SK-N-SH (cell line): ENCODE data around the gene ZNF764. TPM values are rescaled to one million over a fixed set of nuclear protein-coding genes. Genes with fewer than 3 reads are reported as not detected.

Experiments used
- CTCF ChIA-PET: fragments of 300-600, 350-600 bp; formaldehyde crosslinking; extraction: SDS; loops from one replicate; lab custom pipeline; 2021; lab: Yijun Ruan, JAX
- POLR2A ChIA-PET: fragments of 350-600 bp; sonication (Branson Sonifier 250); formaldehyde crosslinking; extraction: SDS; loops from one replicate; lab custom pipeline; 2020; ENCODE audit warnings: antibody characterized with exemption, inconsistent platforms; lab: Yijun Ruan, JAX
- DNase-seq: peaks from one replicate; pipeline ENCODE4 v3.0.0; 2012
- H2AFZ ChIP-seq: fragments of 200-600 bp; sonication (generic); 2 replicates; pipeline ENCODE4 v1.8.1; 2016; ENCODE audit warnings: antibody characterized with exemption, mild to moderate bottlenecking, low read depth
- H3F3A ChIP-seq: fragments of 200-600 bp; sonication (generic); replicated peaks from 2 replicates; pipeline ENCODE3; 2016; ENCODE audit warnings: antibody characterized with exemption, mild to moderate bottlenecking; ENCODE audit not compliant: insufficient read depth
- H3K27ac ChIP-seq, 2 experiments: fragments of 200-500 bp in 1 of 2; fragments of 200-600 bp in 1 of 2; sonication (Bioruptor generic) in 1 of 2; sonication (generic), shearing (Covaris generic) in 1 of 2; 2 replicates each; pipeline versions ENCODE4 v1.5.1 to v1.6.1; 2014 to 2016; ENCODE audit warnings: low read depth in 2 of 2, inconsistent platforms in 1 of 2, low read length in 1 of 2, mild to moderate bottlenecking in 1 of 2, mixed read lengths in 1 of 2
- H3K27me3 ChIP-seq: fragments of 200-600 bp; sonication (generic), shearing (Covaris generic); 2 replicates; pipeline ENCODE4 v1.6.1; 2016; ENCODE audit warnings: mixed run types; ENCODE audit not compliant: insufficient read depth
- H3K36me3 ChIP-seq, 2 experiments: fragments of 200-500 bp in 1 of 2; fragments of 200-600 bp in 1 of 2; sonication (Bioruptor generic) in 1 of 2; sonication (generic) in 1 of 2; replicated peaks in 1 of 2; 2 replicates each; pipeline versions ENCODE3 to v1.5.1; 2014 to 2016; ENCODE audit warnings: low read length in 1 of 2, mild to moderate bottlenecking in 1 of 2; ENCODE audit not compliant: insufficient read depth in 2 of 2, control insufficient read depth in 1 of 2
- H3K4me1 ChIP-seq, 2 experiments: fragments of 200-500 bp in 1 of 2; fragments of 200-600 bp in 1 of 2; sonication (Bioruptor generic) in 1 of 2; sonication (generic), shearing (Covaris generic) in 1 of 2; 2 replicates each; pipeline versions ENCODE4 v1.5.1 to v1.6.1; 2014 to 2016; ENCODE audit warnings: low read depth in 1 of 2, low read length in 1 of 2, mixed run types in 1 of 2; ENCODE audit not compliant: insufficient read depth in 2 of 2, control insufficient read depth in 1 of 2
- H3K4me2 ChIP-seq: fragments of 200-600 bp; sonication (generic), shearing (Covaris generic); 2 replicates; pipeline ENCODE4 v1.6.1; 2017; ENCODE audit warnings: mixed run types
- H3K4me3 ChIP-seq, 2 experiments: fragments of 200-500 bp in 1 of 2; fragments of 200-600 bp in 1 of 2; sonication (Bioruptor generic) in 1 of 2; sonication (generic), shearing (Covaris generic) in 1 of 2; 2 replicates each; pipeline versions ENCODE4 v1.5.1 to v1.8.1; 2014 to 2016; ENCODE audit warnings: low read depth in 2 of 2, inconsistent platforms in 1 of 2, low read length in 1 of 2, mild to moderate bottlenecking in 1 of 2, mixed read lengths in 1 of 2, moderate library complexity in 1 of 2
- H3K79me2 ChIP-seq: fragments of 200-600 bp; sonication (generic); 2 replicates; pipeline ENCODE4 v1.8.1; 2017; ENCODE audit warnings: mild to moderate bottlenecking; ENCODE audit not compliant: insufficient read depth
- H3K9ac ChIP-seq: fragments of 200-600 bp; sonication (generic); 2 replicates; pipeline ENCODE4 v1.6.1; 2017; ENCODE audit warnings: mixed run types
- H3K9me2 ChIP-seq: fragments of 200-600 bp; sonication (generic); 2 replicates; pipeline ENCODE4 v1.6.1; 2017; ENCODE audit warnings: mixed run types
- H3K9me3 ChIP-seq: fragments of 200-600 bp; sonication (generic); 2 replicates; pipeline ENCODE4 v1.6.1; 2017; ENCODE audit warnings: mixed run types, mild to moderate bottlenecking, moderate library complexity
- H4K20me1 ChIP-seq: fragments of 200-600 bp; sonication (generic); 2 replicates; pipeline ENCODE4 v1.6.1; 2017; ENCODE audit warnings: mild to moderate bottlenecking, mixed run types; ENCODE audit not compliant: insufficient read depth
- CHD2 ChIP-seq: fragments of 150-350 bp; IDR thresholded peaks from 2 replicates; pipeline ENCODE4 v1.6.1; 2018; ENCODE audit warnings: low read length; ENCODE audit not compliant: partially characterized antibody
- ELF1 ChIP-seq: IDR thresholded peaks from 2 replicates; pipeline ENCODE4 v1.4.0; 2012
- EZH2phosphoT487 ChIP-seq: fragments of 200-600 bp; sonication (generic); IDR thresholded peaks from 2 replicates; pipeline ENCODE4 v1.6.1; 2017; ENCODE audit warnings: low read depth, mixed run types, mild to moderate bottlenecking, antibody characterized with exemption, moderate library complexity, borderline replicate concordance
- FOSL2 ChIP-seq: IDR thresholded peaks from 2 replicates; pipeline ENCODE4 v1.4.0; 2012; ENCODE audit warnings: low read depth, mild to moderate bottlenecking, moderate library complexity, borderline replicate concordance
- FOXM1 ChIP-seq: IDR thresholded peaks from 2 replicates; pipeline ENCODE4 v1.4.0; 2012; ENCODE audit warnings: low read depth, mild to moderate bottlenecking
- MEF2A ChIP-seq: IDR thresholded peaks from 2 replicates; pipeline ENCODE4 v1.4.0; 2012; ENCODE audit warnings: low read depth, borderline replicate concordance
- MXI1 ChIP-seq: IDR thresholded peaks from 2 replicates; pipeline ENCODE4 v1.6.1; 2012; ENCODE audit warnings: mild to moderate bottlenecking, low read depth, low read length, improper control_type of control experiment
- POLR2AphosphoS5 ChIP-seq: IDR thresholded peaks from 2 replicates; pipeline ENCODE4 v1.6.1; 2012; ENCODE audit warnings: low read depth, low read length
- RAD21 ChIP-seq: IDR thresholded peaks from 2 replicates; pipeline ENCODE4 v1.6.1; 2012; ENCODE audit warnings: mild to moderate bottlenecking, low read length
- RXRA ChIP-seq: IDR thresholded peaks from 2 replicates; pipeline ENCODE4 v1.4.0; 2012; ENCODE audit warnings: low read depth, mild to moderate bottlenecking, borderline replicate concordance
- SIN3A ChIP-seq: IDR thresholded peaks from 2 replicates; pipeline ENCODE4 v1.6.1; 2012; ENCODE audit warnings: low read depth, mild to moderate bottlenecking, low read length, moderate library complexity, borderline replicate concordance
- WGBS: methylation state at CpG from one replicate; pipeline ENCODE4 v1.1.6; 2017; ENCODE audit warnings: low lambda C conversion rate; 5-methylcytosine and 5-hydroxymethylcytosine counted together
- polyA plus RNA-seq, 3 experiments: library from polyadenylated mRNA; depleted of rRNA; stranded (reverse); fragments of >200 nt; gene quantifications; 2 replicates each; pipeline ENCODE4 v1.2.3, GENCODE V29; 2012
- TF ChIP-seq, protein P1 (sequence below): fragments of 150-350 bp; IDR thresholded peaks from 2 replicates; pipeline ENCODE4 v1.6.1; 2016; ENCODE audit warnings: mild to moderate bottlenecking, low read depth, low read length
- TF ChIP-seq, protein P2 (sequence below): IDR thresholded peaks from 2 replicates; pipeline ENCODE4; 2012

ZNF764 gene
- polyA plus RNA-seq, 1 of the 3 experiments (the other 2 are of a cell fraction) = 2.8 TPM

DNA sequence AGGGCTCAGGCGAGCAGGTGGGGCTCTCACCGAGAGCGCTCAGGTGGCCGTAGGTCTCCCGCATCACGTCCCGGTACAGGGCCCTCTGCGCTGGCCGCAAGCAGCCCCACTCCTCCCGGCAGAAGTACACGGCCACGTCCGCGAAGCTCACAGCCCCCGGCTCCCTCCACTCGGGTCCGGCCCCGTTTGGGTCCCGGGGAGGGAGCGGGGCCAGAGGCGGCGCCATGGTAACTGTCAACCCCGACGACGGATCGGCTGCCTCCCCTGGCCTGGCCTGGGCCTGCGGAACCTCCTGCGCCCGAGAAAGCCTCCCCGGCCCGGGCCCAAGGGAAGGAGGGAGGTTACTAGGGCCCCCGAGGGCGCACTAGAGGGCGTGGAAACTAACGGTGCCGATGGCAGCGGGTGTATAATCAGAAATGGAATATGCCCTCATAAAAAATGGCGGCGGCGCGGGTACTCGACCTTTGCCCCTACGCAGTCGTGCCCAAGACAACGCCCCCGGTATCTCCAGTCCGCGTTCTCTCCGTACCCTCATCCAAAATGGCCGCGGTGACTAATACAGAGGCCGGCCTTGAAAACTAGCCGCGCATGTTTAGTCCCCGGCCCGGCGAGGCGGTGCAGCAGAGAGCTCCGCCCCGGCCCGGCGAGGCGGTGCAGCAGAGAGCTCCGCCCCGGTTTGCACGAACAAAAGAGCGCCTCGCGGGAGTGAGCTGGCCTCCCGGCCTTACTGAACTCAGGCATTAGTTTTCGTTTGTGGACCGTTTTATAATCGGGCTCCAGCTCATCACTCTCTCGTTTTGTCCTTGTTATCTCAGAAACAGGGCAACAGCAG is at the start of gene ZNF764 (continued):
- TF ChIP-seq, protein P1, sequence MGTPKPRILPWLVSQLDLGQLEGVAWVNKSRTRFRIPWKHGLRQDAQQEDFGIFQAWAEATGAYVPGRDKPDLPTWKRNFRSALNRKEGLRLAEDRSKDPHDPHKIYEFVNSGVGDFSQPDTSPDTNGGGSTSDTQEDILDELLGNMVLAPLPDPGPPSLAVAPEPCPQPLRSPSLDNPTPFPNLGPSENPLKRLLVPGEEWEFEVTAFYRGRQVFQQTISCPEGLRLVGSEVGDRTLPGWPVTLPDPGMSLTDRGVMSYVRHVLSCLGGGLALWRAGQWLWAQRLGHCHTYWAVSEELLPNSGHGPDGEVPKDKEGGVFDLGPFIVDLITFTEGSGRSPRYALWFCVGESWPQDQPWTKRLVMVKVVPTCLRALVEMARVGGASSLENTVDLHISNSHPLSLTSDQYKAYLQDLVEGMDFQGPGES = no peak
- TF ChIP-seq POLR2AphosphoS5 = peak; percentile 93
- TF ChIP-seq SIN3A = peak; percentile 61; the same call in 1 of the 2 replicates
- TF ChIP-seq MXI1 = peak; percentile 68; the same call in 1 of the 2 replicates
- TF ChIP-seq FOXM1 = no peak
- no peak for TF ChIP-seq RXRA
- TF ChIP-seq, protein P2, sequence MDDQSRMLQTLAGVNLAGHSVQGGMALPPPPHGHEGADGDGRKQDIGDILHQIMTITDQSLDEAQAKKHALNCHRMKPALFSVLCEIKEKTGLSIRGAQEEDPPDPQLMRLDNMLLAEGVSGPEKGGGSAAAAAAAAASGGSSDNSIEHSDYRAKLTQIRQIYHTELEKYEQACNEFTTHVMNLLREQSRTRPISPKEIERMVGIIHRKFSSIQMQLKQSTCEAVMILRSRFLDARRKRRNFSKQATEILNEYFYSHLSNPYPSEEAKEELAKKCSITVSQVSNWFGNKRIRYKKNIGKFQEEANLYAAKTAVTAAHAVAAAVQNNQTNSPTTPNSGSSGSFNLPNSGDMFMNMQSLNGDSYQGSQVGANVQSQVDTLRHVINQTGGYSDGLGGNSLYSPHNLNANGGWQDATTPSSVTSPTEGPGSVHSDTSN = peak; percentile 59; the same call in 1 of the 2 replicates
- peak; percentile 92 for TF ChIP-seq ELF1
- peak; percentile 1; the same call in 1 of the 2 replicates for TF ChIP-seq RAD21
- TF ChIP-seq FOSL2 = peak; percentile 71
- TF ChIP-seq EZH2phosphoT487 = no peak
- TF ChIP-seq CHD2 = peak; percentile 90

DNA sequence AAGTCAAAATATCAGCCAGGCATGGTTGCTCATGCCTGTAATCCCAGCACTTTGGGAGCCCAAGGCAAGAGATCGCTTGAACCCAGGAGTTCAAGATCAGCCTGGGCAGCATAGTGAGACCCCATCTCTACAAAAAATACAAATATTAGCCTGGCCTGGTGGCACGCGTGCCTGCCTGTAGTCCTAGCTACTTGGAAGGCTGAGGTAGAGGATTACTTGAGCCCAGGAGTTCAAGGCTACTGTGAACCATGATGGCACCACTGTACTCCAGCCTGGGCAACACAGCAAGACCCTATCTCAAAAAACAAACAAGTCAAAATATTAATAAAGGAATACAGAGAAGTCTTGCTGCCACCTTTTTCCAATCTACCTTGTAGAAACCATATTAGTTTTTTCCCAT is 47.8 kb upstream of the ZNF764 start:
- 100% methylated on average over 3 of the region's 3 CpGs for WGBS
- no peaks in the 10 kb centered on the region for H3K9me2 ChIP-seq

More for the DNA sequence above, 47.8 kb upstream of the ZNF764 start:
- Histone ChIP-seq H3K79me2 (peaks cover 25% of the 10 kb centered on the region), H2AFZ (no peak overlapping the region), H3K4me1 (peaks cover 5 to 6% of the 10 kb centered on the region in 2 experiments; a peak in 2 of 4 replicates), H3K27ac (no peak overlapping the region), H3K9me3 (no peaks in the 10 kb centered on the region), H3K4me2 (no peak overlapping the region), H3K36me3 (peaks cover 22 to 35% of the 10 kb centered on the region in 2 experiments), H3F3A (peaks cover 4% of the 10 kb centered on the region), H3K9ac (no peak overlapping the region), H3K4me3 (no peak overlapping the region), H4K20me1 (no peaks in the 10 kb centered on the region), H3K27me3 (no peaks in the 10 kb centered on the region)
- DNase-seq = no peak
- TF ChIP-seq ELF1 = no peak
- TF ChIP-seq MXI1 = no peak
- TF ChIP-seq FOSL2 = no peak
- no peak for TF ChIP-seq MEF2A
- ChIA-PET POLR2A (interaction anchor here (0.6 kb wide), 1 partner anchor 115 kb away, joined by 5 read pairs; no protein-coding TSS in a partner anchor), CTCF (interaction anchor here (1.6 to 3.5 kb wide), 2 partner anchors 8 to 9 kb away, joined by 6 to 14 read pairs; no protein-coding TSS in a partner anchor)
